ENCODE data around the gene TMCC1. TPM values are rescaled to one million over a fixed set of nuclear protein-coding genes. Genes with fewer than 3 reads are reported as not detected.

TMCC1 gene
- total and polyA plus RNA-seq, 2 donors (not counting 3 experiments of a cell fraction or from before 2014, with no cell fraction given), result 17.4 to 38.4 TPM

DNA sequence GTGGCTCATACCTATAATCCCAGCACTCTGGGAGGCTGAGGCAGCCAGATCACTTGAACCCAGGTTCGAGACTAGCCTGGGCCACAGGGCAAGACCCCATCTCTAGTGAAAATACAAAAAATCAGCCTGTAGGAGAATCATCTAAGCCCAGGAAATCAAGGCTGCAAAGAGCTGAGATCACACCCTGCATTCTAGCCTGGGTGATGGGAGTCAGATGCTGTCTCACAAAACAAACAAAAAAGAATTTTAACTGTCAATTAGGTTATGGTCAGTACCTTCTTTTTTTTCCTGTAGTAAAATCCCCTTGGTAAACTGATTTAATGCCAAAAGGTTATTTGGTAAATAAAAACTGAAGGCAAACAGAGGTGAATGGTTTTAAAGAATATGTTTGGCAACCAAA lies 29.0 kb downstream of the TMCC1 start:
- BruUV-seq (replicated peaks), result no TSS peak
- no peaks in the 10 kb centered on the region for H4K20me1 ChIP-seq (replicated peaks; ENCODE audit: control insufficient read depth, extremely low read depth, insufficient read depth, low read length)
- H3K36me3 ChIP-seq (ENCODE audit: control insufficient read depth in 2 of 2, extremely low read depth in 1 of 2, insufficient read depth in 2 of 2, low read length in 2 of 2), result peaks cover 0 to 2% of the 10 kb centered on the region in 2 experiments
- H3K9me3 ChIP-seq (replicated peaks; ENCODE audit: control insufficient read depth, insufficient read depth, low read length), result no peaks in the 10 kb centered on the region
- H2AFZ ChIP-seq (ENCODE audit: low read depth, low read length), result no peak overlapping the region
- H3K4me1 ChIP-seq (ENCODE audit: control insufficient read depth, extremely low read depth, insufficient read depth, low read length), result no peaks in the 10 kb centered on the region
- H3K79me2 ChIP-seq (ENCODE audit: control insufficient read depth, insufficient read depth, low read length), result peaks cover 32% of the 10 kb centered on the region
- no peaks in the 10 kb centered on the region for H3K9me1 ChIP-seq (replicated peaks; ENCODE audit: control insufficient read depth, extremely low read depth, insufficient read depth, low read length)
- TF ChIP-seq JUN (IDR thresholded peaks at IDR 0.05; ENCODE audit: borderline replicate concordance, insufficient read depth, insufficient read length, low read depth) (no peak), POLR2A (IDR thresholded peaks at IDR 0.05; ENCODE audit: low read depth, low read length) (no peak), MAX (IDR thresholded peaks at IDR 0.05; ENCODE audit: insufficient read depth, insufficient read length) (no peak), MYC (IDR thresholded peaks at IDR 0.05; ENCODE audit: low read depth, low read length) (no peak), POLR2AphosphoS5 (IDR thresholded peaks at IDR 0.05; ENCODE audit: insufficient read depth, low read depth, low read length) (no peak), GATA2 (IDR thresholded peaks at IDR 0.05; ENCODE audit: insufficient read depth, insufficient read length, low read depth, low read length) (no peak), EZH2 (IDR thresholded peaks at IDR 0.05; ENCODE audit: borderline replicate concordance, low read depth, low read length, severe bottlenecking) (no peak), FOS (IDR thresholded peaks at IDR 0.05; ENCODE audit: borderline replicate concordance, insufficient read depth, low read length) (no peak)
- TF ChIP-seq, protein P1, sequence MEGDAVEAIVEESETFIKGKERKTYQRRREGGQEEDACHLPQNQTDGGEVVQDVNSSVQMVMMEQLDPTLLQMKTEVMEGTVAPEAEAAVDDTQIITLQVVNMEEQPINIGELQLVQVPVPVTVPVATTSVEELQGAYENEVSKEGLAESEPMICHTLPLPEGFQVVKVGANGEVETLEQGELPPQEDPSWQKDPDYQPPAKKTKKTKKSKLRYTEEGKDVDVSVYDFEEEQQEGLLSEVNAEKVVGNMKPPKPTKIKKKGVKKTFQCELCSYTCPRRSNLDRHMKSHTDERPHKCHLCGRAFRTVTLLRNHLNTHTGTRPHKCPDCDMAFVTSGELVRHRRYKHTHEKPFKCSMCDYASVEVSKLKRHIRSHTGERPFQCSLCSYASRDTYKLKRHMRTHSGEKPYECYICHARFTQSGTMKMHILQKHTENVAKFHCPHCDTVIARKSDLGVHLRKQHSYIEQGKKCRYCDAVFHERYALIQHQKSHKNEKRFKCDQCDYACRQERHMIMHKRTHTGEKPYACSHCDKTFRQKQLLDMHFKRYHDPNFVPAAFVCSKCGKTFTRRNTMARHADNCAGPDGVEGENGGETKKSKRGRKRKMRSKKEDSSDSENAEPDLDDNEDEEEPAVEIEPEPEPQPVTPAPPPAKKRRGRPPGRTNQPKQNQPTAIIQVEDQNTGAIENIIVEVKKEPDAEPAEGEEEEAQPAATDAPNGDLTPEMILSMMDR (IDR thresholded peaks at IDR 0.05; ENCODE audit: extremely low read depth in 1 of 2, insufficient read depth in 1 of 2, low read depth in 1 of 2, low read length in 2 of 2), result no peak
- no peak overlapping the region for H3K4me2 ChIP-seq (ENCODE audit: insufficient read depth, low read length)
- intact Hi-C loops (cut with micrococcal nuclease), result no loop called here
- DNase-seq (ENCODE audit: low read depth, low spot score) (no peak), FAIRE-seq (no peak)
- CTCF ChIA-PET, result no interaction called here
- H3K27me3 ChIP-seq (ENCODE audit: control insufficient read depth in 2 of 2, insufficient read depth in 2 of 2, low read length in 2 of 2), result no peaks in the 10 kb centered on the region
- H3K4me3 ChIP-seq (replicated peaks in 1 of 3; ENCODE audit: insufficient read depth in 1 of 3, low read depth in 1 of 3, low read length in 3 of 3), result no peak overlapping the region
- POLR2A ChIA-PET, result no interaction called here
- dilution Hi-C loops (cut with MboI; ENCODE audit: extremely low pct_ligation_motif_present, low sequenced_read_pairs), result no loop called here
- no peak overlapping the region for H3K9ac ChIP-seq (replicated peaks; ENCODE audit: extremely low read depth, insufficient read depth, low read length)
- H3K27ac ChIP-seq (ENCODE audit: insufficient read depth, low read depth, low read length), result no peak overlapping the region
